H1 (cell line): ENCODE data around the gene SRPK3. TPM values are rescaled to one million over a fixed set of nuclear protein-coding genes. Genes with fewer than 3 reads are reported as not detected.
A peak's percentile ranks its signal among the peaks of the same experiment; 100 is the strongest.

Experiments used
- CTCF ChIA-PET: fragments of 300-600 bp; sonication (Branson Sonifier 250); formaldehyde crosslinking; loops from one replicate; lab custom pipeline; 2021; ENCODE audit not compliant: partially characterized antibody; lab: Charles Lee
- POLR2A ChIA-PET: fragments of 300-600 bp; sonication (Branson Sonifier 250); formaldehyde crosslinking; loops from one replicate; lab custom pipeline; 2021; ENCODE audit warnings: inconsistent platforms; ENCODE audit not compliant: partially characterized antibody; lab: Charles Lee
- DNase-seq, 2 experiments: peaks; one replicate each; pipeline versions ENCODE4 v3.0.0 to v3.0.0-alpha.2; 2010 to 2022; ENCODE audit warnings: low spot score in 2 of 2, low read depth in 1 of 2, mixed read lengths in 1 of 2
- FAIRE-seq: peaks from 2 replicates; lab custom pipeline; 2011; peaks lifted over from hg19 to GRCh38; lab: Jason Lieb, UNC
- H2AFZ ChIP-seq: 2 replicates; pipeline ENCODE4 v1.8.1; 2012; ENCODE audit warnings: low read length, inconsistent platforms
- H2AK5ac ChIP-seq: 2 replicates; pipeline ENCODE4 v1.6.1; 2013; ENCODE audit warnings: low read depth, low read length
- H2BK120ac ChIP-seq: replicated peaks from 2 replicates; pipeline ENCODE3; 2013; ENCODE audit warnings: low read depth, low read length, inconsistent platforms
- H2BK12ac ChIP-seq: 2 replicates; pipeline ENCODE4 v1.6.1; 2013; ENCODE audit warnings: low read depth, low read length
- H2BK15ac ChIP-seq: 2 replicates; pipeline ENCODE4 v1.6.1; 2013; ENCODE audit warnings: low read length
- H2BK20ac ChIP-seq: 2 replicates; pipeline ENCODE4 v1.6.1; 2013; ENCODE audit warnings: low read length
- H2BK5ac ChIP-seq: 2 replicates; pipeline ENCODE4 v1.6.1; 2013; ENCODE audit warnings: low read depth, low read length
- H3K14ac ChIP-seq: 2 replicates; pipeline ENCODE4 v1.6.1; 2013; ENCODE audit warnings: inconsistent platforms; ENCODE audit not compliant: insufficient read length
- H3K18ac ChIP-seq: 2 replicates; pipeline ENCODE4 v1.6.1; 2013; ENCODE audit warnings: low read length; ENCODE audit errors: extremely low read depth
- H3K23ac ChIP-seq: 2 replicates; pipeline ENCODE4 v1.6.1; 2013; ENCODE audit warnings: inconsistent platforms; ENCODE audit not compliant: insufficient read length
- H3K23me2 ChIP-seq: 2 replicates; pipeline ENCODE4 v1.6.1; 2013; ENCODE audit warnings: low read depth, low read length
- H3K27ac ChIP-seq: 2 replicates; pipeline ENCODE4 v1.6.1; 2011; ENCODE audit warnings: low read depth, low read length, inconsistent platforms
- H3K27me3 ChIP-seq, 4 experiments: replicated peaks in 1 of 4; 1 replicate in 1 of 4; 2 replicates in 3 of 4; pipeline versions ENCODE4 v1.6.1 to v1.8.1; 2011 to 2013; ENCODE audit warnings: low read length in 3 of 4, mild to moderate bottlenecking in 3 of 4, inconsistent platforms in 2 of 4, mixed read lengths in 2 of 4, moderate library complexity in 1 of 4; ENCODE audit not compliant: control insufficient read depth in 3 of 4, insufficient read depth in 3 of 4; ENCODE audit errors: extremely low read depth in 1 of 4
- H3K36me3 ChIP-seq, 4 experiments: 2 replicates each; pipeline versions ENCODE4 v1.6.1 to v1.8.1; 2011 to 2013; ENCODE audit warnings: mild to moderate bottlenecking in 4 of 4, low read length in 3 of 4, moderate library complexity in 2 of 4, control low read depth in 1 of 4, inconsistent platforms in 1 of 4; ENCODE audit not compliant: insufficient read depth in 4 of 4, control insufficient read depth in 2 of 4
- H3K4ac ChIP-seq: replicated peaks from 2 replicates; pipeline ENCODE3; 2013; ENCODE audit warnings: low read length, low read depth, mixed read lengths, inconsistent platforms; ENCODE audit not compliant: insufficient read length
- H3K4me1 ChIP-seq, 4 experiments: replicated peaks in 1 of 4; 1 replicate in 1 of 4; 2 replicates in 3 of 4; pipeline versions ENCODE4 v1.6.1 to v1.8.1; 2011 to 2013; ENCODE audit warnings: low read length in 3 of 4, inconsistent platforms in 2 of 4, mixed read lengths in 1 of 4; ENCODE audit not compliant: insufficient read depth in 4 of 4, control insufficient read depth in 3 of 4
- H3K4me2 ChIP-seq, 2 experiments: 2 replicates each; pipeline versions ENCODE4 v1.6.1 to v1.8.1; 2011 to 2013; ENCODE audit warnings: low read depth in 2 of 2, low read length in 2 of 2, control low read depth in 1 of 2, inconsistent platforms in 1 of 2, mild to moderate bottlenecking in 1 of 2; ENCODE audit not compliant: insufficient read depth in 1 of 2
- H3K4me3 ChIP-seq, 4 experiments: fragments of 200-600, 300-600 bp in 1 of 4; sonication (generic), shearing (Covaris generic), sonication (Bioruptor Twin) in 1 of 4; 2 replicates each; pipeline versions ENCODE4 v1.5.1 to v1.8.1; 2011 to 2016; ENCODE audit warnings: low read length in 4 of 4, low read depth in 3 of 4, control low read depth in 2 of 4, inconsistent platforms in 2 of 4, mild to moderate bottlenecking in 2 of 4, mixed read lengths in 1 of 4, moderate library complexity in 1 of 4; ENCODE audit not compliant: insufficient read depth in 2 of 4; ENCODE audit errors: extremely low read depth in 1 of 4
- H3K56ac ChIP-seq: replicated peaks from 2 replicates; pipeline ENCODE3; 2013; ENCODE audit warnings: low read depth, mild to moderate bottlenecking, mixed read lengths, low read length, inconsistent platforms; ENCODE audit not compliant: insufficient read length
- H3K79me1 ChIP-seq: 2 replicates; pipeline ENCODE4 v1.6.1; 2013; ENCODE audit warnings: low read depth, low read length, control low read depth
- H3K79me2 ChIP-seq, 2 experiments: 2 replicates each; pipeline versions ENCODE4 v1.6.1 to v1.8.1; 2012 to 2013; ENCODE audit warnings: low read length in 2 of 2, mild to moderate bottlenecking in 2 of 2, inconsistent platforms in 1 of 2; ENCODE audit not compliant: insufficient read depth in 2 of 2, control insufficient read depth in 1 of 2
- H3K9ac ChIP-seq, 4 experiments: replicated peaks in 1 of 4; 1 replicate in 1 of 4; 2 replicates in 3 of 4; pipeline versions ENCODE4 v1.6.1 to v1.8.1; 2011 to 2013; ENCODE audit warnings: low read depth in 3 of 4, low read length in 3 of 4, control low read depth in 2 of 4, mild to moderate bottlenecking in 2 of 4, moderate library complexity in 2 of 4, inconsistent platforms in 1 of 4; ENCODE audit errors: extremely low read depth in 1 of 4
- H3K9me3 ChIP-seq, 2 experiments: 2 replicates each; pipeline versions ENCODE4 v1.6.1 to v1.8.1; 2012 to 2013; ENCODE audit warnings: mild to moderate bottlenecking in 2 of 2, moderate library complexity in 2 of 2, control low read depth in 1 of 2, inconsistent platforms in 1 of 2, low read depth in 1 of 2, low read length in 1 of 2, mixed read lengths in 1 of 2; ENCODE audit not compliant: insufficient read depth in 2 of 2
- H4K20me1 ChIP-seq, 2 experiments: replicated peaks in 1 of 2; 2 replicates each; pipeline versions ENCODE3 to v1.8.1; 2011 to 2013; ENCODE audit warnings: inconsistent platforms in 2 of 2, low read length in 2 of 2, mild to moderate bottlenecking in 1 of 2; ENCODE audit not compliant: insufficient read depth in 2 of 2, control insufficient read depth in 1 of 2
- H4K5ac ChIP-seq: 2 replicates; pipeline ENCODE4 v1.6.1; 2013; ENCODE audit warnings: low read length, low read depth, mixed read lengths, inconsistent platforms; ENCODE audit not compliant: insufficient read length
- H4K8ac ChIP-seq: 2 replicates; pipeline ENCODE4 v1.8.0; 2013; ENCODE audit warnings: mild to moderate bottlenecking, moderate library complexity, low read length, inconsistent platforms; ENCODE audit not compliant: insufficient read depth; ENCODE audit errors: extremely low read depth
- H4K91ac ChIP-seq: replicated peaks from 2 replicates; pipeline ENCODE3; 2013; ENCODE audit warnings: low read length, mixed read lengths, inconsistent platforms; ENCODE audit not compliant: insufficient read length
- RBBP5 ChIP-seq: IDR thresholded peaks from 2 replicates; pipeline ENCODE4 v1.7.1; 2012; ENCODE audit warnings: low read depth, mild to moderate bottlenecking, inconsistent platforms, low read length, moderate library complexity, borderline replicate concordance
- WGBS, 2 experiments: shearing (Covaris generic) in 1 of 2; methylation state at CpG; one replicate each; pipeline versions ENCODE4 v1.1.6 to v1.1.7; 2013 to 2015; ENCODE audit warnings: low lambda C conversion rate in 2 of 2, mixed read lengths in 2 of 2, inconsistent platforms in 1 of 2, low coverage in 1 of 2, missing lambda C conversion rate in 1 of 2; ENCODE audit not compliant: insufficient replicate concordance in 2 of 2, insufficient coverage in 1 of 2, insufficient read length in 1 of 2; ENCODE audit errors: extremely low coverage in 1 of 2, missing lambda C conversion rate in 1 of 2; 5-methylcytosine and 5-hydroxymethylcytosine counted together
- polyA plus RNA-seq, 7 experiments: library from polyadenylated mRNA; depleted of rRNA in 3 of 7; stranded (reverse) in 5 of 7; unstranded in 2 of 7; fragments of >200 nt in 5 of 7; fragments of 200-250 nt in 2 of 7; gene quantifications; 1 replicate in 5 of 7; 2 replicates in 1 of 7; 4 replicates in 1 of 7; pipeline versions ENCODE4 v1.2.1 to v1.2.3, GENCODE V29; 2011 to 2013; ENCODE audit warnings: missing spikeins in 2 of 7, mixed read lengths in 2 of 7
- total RNA-seq: library from RNA; stranded (reverse); fragmentation: NEBNext Ultra II Directional; extraction: Animal tissue kit (Norgen Biotek cat#: 25700); gene quantifications from 2 replicates; pipeline ENCODE4 v1.2.1, GENCODE V29; 2021

SRPK3 gene
- total and polyA plus RNA-seq, 2 of the 8 experiments (the other 6 are each of a cell fraction or from before 2014, with no cell fraction given), result not detected

GRCh38 chrX:153766871-153767673 is 13.8 kb upstream of the SRPK3 start:
- Histone ChIP-seq H3K14ac (no peak overlapping the region), H2BK20ac (no peak overlapping the region), H3K56ac (no peak overlapping the region), H3K23ac (no peak overlapping the region), H3K4ac (no peak overlapping the region), H3K23me2 (no peaks in the 10 kb centered on the region), H4K91ac (peak overlapping the region; percentile 54), H2AK5ac (no peak overlapping the region; the same call in 1 of the 2 replicates), H3K79me2 (no peaks in the 10 kb centered on the region), H2BK5ac (no peak overlapping the region), H3K4me3 (no peak overlapping the region), H4K20me1 (no peaks in the 10 kb centered on the region), H3K4me2 (no peak overlapping the region), H3K79me1 (no peaks in the 10 kb centered on the region), H3K27ac (no peak overlapping the region), H2AFZ (no peak overlapping the region), H3K18ac (peak overlapping the region; percentile 7; the same call in 1 of the 2 replicates), H3K36me3 (no peaks in the 10 kb centered on the region), H2BK12ac (peak overlapping the region; percentile 27; the same call in 1 of the 2 replicates), H2BK15ac (no peak overlapping the region), H2BK120ac (no peak overlapping the region), H3K9me3 (no peaks in the 10 kb centered on the region), H3K9ac (no peak overlapping the region), H4K5ac (no peak overlapping the region), H4K8ac (no peak overlapping the region), H3K27me3 (no peaks in the 10 kb centered on the region), H3K4me1 (peaks cover 0 to 8% (median 4%) of the 10 kb centered on the region in 4 experiments; a peak in 5 of 7 replicates)
- POLR2A ChIA-PET, result interaction anchor here (0.9 to 3.0 kb wide), 5 partner anchors 12 to 160 kb away, joined by 3 to 13 read pairs (median 5); partner anchors contain the start of genes ARHGAP4, IDH3G and SSR4
- WGBS, 2 experiments, result 94% methylated on average over 16 of the region's 56 CpGs; no CpG with 5 or more reads in 1 of the 2 experiments
- FAIRE-seq (no peak), DNase-seq (no peak)
- CTCF ChIA-PET, result interaction anchor here (0.6 to 2.3 kb wide), 12 partner anchors 11 to 180 kb away, joined by 3 to 10 read pairs (median 4); partner anchors contain the start of gene SRPK3
- no peak for TF ChIP-seq RBBP5
